Measurements from ENCODE around the gene PCDHB12.
"Not testable (repeated sequence)": the region's sequence is repeated elsewhere in the genome, so short reads cannot be mapped to it uniquely, and the experiment has no call there.

Gene PCDHB12

GRCh38 chr5:141208478-141208877, at the start of gene PCDHB12:
PCDHB12 (plus strand) TSS chr5:141208719; CDS start chr5:141208908, 189 bp downstream.
- DNase-seq, result no peak

DNA sequence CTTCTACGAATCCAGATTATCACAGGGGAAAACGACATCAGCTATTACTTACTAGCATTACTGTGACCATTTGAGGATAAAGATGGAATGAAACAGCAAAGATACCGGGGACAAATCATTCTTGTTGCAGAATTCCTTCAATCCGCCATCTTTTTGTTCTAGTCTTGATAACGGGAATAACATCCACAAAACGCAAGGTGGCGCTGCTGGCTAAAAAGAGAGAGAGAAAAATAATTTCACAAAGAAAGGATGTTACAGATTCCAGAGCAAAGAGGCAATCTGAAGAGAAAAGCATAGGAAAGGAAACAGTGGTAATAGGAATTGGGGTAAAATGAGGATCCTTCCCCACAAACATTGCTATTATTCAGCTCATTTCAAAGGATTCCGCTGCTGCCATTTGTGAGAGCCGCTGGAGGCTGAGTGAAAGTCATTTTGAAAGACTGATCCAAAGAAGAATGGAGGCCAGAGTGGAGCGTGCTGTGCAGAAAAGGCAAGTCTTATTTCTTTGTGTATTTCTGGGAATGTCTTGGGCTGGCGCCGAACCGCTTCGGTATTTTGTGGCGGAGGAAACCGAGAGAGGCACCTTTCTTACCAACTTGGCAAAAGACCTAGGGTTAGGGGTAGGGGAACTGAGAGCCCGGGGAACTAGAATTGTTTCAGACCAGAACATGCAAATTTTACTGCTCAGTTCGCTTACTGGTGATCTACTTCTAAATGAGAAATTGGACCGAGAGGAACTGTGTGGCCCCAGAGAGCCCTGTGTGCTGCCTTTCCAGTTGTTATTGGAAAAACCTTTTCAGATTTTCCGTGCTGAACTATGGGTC, 35.9 kb upstream of the PCDHB12 start, which contains the start of gene PCDHB7:
TSS of gene PCDHB7 (plus strand) at position 264 of the 824 bp plus-strand sequence. CDS start at position 456, 192 bp downstream.
- peak in 1 of 2 donors; percentile 30 for DNase-seq

- DNase-seq, result not testable (repeated sequence)
Measured at GRCh38 chr5:141174291-141175104, 34.0 kb upstream of the PCDHB12 start.

- no peak for DNase-seq
Measured at GRCh38 chr5:141175933-141176332, 32.6 kb upstream of the PCDHB12 start.

- DNase-seq, result not testable (repeated sequence)
Measured at GRCh38 chr5:141177577-141178191, 30.8 kb upstream of the PCDHB12 start, which contains the start of gene PCDHB8. PCDHB8 (plus strand) TSS chr5:141177790; CDS start chr5:141178035, 245 bp downstream.

GRCh38 chr5:141179371-141179770, 29.1 kb upstream of the PCDHB12 start:
- not testable (repeated sequence) for DNase-seq

DNA sequence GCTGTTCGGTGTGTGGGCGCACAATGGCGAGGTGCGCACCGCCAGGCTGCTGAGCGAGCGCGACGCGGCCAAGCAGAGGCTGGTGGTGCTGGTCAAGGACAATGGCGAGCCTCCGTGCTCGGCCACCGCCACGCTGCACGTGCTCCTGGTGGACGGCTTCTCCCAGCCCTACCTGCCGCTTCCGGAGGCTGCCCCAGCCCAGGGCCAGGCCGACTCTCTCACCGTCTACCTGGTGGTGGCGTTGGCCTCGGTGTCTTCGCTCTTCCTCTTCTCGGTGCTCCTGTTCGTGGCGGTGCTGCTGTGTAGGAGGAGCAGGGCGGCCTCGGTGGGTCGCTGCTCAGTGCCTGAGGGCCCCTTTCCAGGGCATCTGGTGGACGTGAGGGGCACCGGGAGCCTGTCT, 28.6 kb upstream of the PCDHB12 start:
- not testable (repeated sequence) for DNase-seq

- no peak for DNase-seq
Measured at GRCh38 chr5:141180313-141180712, 28.2 kb upstream of the PCDHB12 start.

DNA sequence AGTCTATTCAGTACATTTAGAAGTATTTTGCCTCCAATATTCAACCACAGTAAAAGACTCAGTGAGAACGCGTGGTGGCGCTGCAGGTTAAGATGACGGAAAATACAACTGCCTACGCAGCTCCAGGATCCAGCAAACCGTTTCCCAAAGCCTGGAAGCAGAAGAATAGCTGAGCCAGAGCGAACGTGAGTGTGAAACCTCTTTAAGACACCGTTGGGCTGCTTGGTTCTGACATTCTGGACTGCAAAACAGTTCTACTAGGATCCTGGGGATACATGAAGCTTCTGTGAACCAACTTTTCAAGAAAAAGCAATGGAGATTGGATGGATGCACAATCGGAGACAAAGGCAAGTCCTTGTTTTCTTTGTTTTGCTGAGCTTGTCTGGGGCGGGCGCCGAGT, 26.3 kb upstream of the PCDHB12 start, which contains the start of gene PCDHB16:
TSS of gene PCDHB16 (plus strand) at position 140 of the 400 bp plus-strand sequence. CDS start at position 313, 173 bp downstream.
- DNase-seq, result no peak

GRCh38 chr5:141184117-141184855, 24.2 kb upstream of the PCDHB12 start:
- not testable (repeated sequence) for DNase-seq

DNA sequence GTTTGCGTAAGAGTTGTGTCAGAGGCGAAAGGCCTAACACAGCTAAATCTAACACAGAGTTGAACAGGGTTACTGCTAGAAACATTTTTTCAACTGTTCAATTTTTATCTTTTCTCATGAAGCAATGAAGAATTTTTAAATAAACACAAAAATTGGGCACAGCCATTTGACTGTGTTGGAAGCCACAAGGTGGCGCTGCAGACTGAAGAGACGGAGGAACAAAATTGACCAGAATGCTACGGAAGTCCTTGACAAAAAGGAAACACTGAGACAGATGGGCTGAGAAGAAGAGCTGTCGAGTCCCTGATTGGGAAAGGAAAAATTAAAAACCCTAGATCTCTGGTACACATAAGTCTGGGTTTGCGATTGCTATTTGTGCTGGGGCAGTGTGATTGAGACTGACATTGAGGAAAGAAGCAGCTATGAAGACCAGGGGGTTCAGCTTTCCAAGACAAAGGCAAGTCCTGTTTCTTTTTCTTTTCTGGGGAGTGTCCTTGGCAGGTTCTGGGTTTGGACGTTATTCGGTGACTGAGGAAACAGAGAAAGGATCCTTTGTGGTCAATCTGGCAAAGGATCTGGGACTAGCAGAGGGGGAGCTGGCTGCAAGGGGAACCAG, 21.5 kb upstream of the PCDHB12 start, which contains the start of gene PCDHB9:
TSS of gene PCDHB9 (plus strand) at position 265 of the 616 bp plus-strand sequence. CDS start at position 423, 158 bp downstream.
- DNase-seq, result peak in 1 of 2 donors; percentile 39

- DNase-seq, result not testable (repeated sequence)
Measured at GRCh38 chr5:141188682-141189081, 19.8 kb upstream of the PCDHB12 start.

GRCh38 chr5:141189131-141189530, 19.4 kb upstream of the PCDHB12 start:
- not testable (repeated sequence) for DNase-seq

GRCh38 chr5:141192110-141192725, 16.3 kb upstream of the PCDHB12 start, which contains the start of gene PCDHB10:
PCDHB10 (plus strand) TSS chr5:141192353; CDS start chr5:141192553, 200 bp downstream.
- DNase-seq, result peak in 1 of 2 donors; percentile 28

- DNase-seq, result not testable (repeated sequence)
Measured at GRCh38 chr5:141194332-141194731, 14.2 kb upstream of the PCDHB12 start.

GRCh38 chr5:141196363-141196762, 12.2 kb upstream of the PCDHB12 start:
- DNase-seq, result no peak

- no peak for DNase-seq
Measured at GRCh38 chr5:141199359-141200235, 8.9 kb upstream of the PCDHB12 start, which contains the start of gene PCDHB11. PCDHB11 (plus strand) TSS chr5:141199627; CDS start chr5:141199775, 148 bp downstream.

DNA sequence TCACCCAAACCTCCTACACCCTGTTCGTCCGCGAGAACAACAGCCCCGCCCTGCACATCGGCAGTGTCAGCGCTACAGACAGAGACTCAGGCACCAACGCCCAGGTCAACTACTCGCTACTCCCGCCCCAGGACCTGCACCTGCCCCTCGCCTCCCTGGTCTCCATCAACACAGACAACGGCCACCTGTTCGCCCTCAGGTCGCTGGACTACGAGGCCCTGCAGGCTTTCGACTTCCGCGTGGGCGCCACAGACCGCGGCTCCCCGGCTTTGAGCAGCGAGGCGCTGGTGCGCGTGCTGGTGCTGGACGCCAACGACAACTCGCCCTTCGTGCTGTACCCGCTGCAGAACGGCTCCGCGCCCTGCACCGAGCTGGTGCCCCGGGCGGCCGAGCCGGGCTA, 7.4 kb upstream of the PCDHB12 start:
- not testable (repeated sequence) for DNase-seq

- not testable (repeated sequence) for DNase-seq
Measured at GRCh38 chr5:141201646-141202045, 6.9 kb upstream of the PCDHB12 start.

Measured in CD4-positive, alpha-beta T cell treated with Interferon alpha-2 for 1 hour (primary cell).